ENCODE measurements around the gene TCEA2. TPM values are rescaled to one million over a fixed set of nuclear protein-coding genes. Genes with fewer than 3 reads are reported as not detected.

Gene TCEA2
- total RNA-seq, 2 experiments from 2014 or later = 36.4 to 71.2 TPM

DNA sequence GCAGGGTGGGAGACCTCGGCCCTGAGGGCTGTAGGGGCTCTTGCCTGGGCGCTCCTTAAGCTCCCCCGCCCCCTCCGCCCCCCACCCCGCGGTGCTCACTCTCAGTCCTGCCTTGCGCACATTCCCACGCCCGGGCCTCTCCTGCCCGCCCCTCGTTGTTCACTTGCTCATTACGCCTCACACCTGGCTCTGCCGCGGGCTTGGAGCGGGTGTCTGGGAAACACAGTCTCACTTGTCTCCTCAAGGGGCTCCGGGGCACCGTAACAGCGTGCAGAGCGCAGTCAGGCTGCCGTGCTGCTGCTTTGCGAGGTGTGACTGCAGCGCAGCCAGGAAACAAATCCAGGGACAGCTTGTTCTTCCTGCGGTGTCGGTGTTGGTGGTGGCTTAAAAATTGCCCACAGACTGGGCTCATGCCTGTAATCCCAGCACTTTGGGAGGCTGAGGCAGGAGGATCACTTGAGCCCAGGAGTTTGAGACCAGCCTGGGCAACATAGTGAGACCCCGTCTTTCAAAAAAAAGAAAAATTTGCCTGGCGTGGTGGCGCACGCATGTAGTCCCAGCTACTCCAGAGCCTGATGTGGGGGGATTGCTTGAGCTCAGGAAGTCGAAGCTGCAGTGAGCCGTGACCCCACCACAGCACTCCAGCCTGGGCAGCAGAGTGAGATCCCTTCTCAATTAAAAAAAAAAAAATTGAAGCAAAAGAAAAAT lies 39.8 kb downstream of the TCEA2 start:
- ChIA-PET CTCF (ENCODE audit: unreplicated experiment) (interaction anchor here (0.6 kb wide), 2 partner anchors 43 to 140 kb away, joined by 4 to 6 read pairs; no protein-coding TSS in a partner anchor), POLR2A (no interaction called here)
- BruUV-seq (replicated peaks) = no TSS peak
- H3K9me2 ChIP-seq (ENCODE audit: insufficient read depth, low read length) = no peaks in the 10 kb centered on the region
- H3K9me3 ChIP-seq (ENCODE audit: low read length) = no peaks in the 10 kb centered on the region
- peak overlapping the region; percentile 71 for H3K4me2 ChIP-seq (ENCODE audit: low read length)
- H3K4me3 ChIP-seq (ENCODE audit: low read depth, low read length, poor library complexity, severe bottlenecking) = peak overlapping the region; percentile 65
- H2AFZ ChIP-seq (ENCODE audit: low read length) = peak overlapping the region; percentile 67; the same call in 1 of the 2 replicates
- TF ChIP-seq, protein P1, sequence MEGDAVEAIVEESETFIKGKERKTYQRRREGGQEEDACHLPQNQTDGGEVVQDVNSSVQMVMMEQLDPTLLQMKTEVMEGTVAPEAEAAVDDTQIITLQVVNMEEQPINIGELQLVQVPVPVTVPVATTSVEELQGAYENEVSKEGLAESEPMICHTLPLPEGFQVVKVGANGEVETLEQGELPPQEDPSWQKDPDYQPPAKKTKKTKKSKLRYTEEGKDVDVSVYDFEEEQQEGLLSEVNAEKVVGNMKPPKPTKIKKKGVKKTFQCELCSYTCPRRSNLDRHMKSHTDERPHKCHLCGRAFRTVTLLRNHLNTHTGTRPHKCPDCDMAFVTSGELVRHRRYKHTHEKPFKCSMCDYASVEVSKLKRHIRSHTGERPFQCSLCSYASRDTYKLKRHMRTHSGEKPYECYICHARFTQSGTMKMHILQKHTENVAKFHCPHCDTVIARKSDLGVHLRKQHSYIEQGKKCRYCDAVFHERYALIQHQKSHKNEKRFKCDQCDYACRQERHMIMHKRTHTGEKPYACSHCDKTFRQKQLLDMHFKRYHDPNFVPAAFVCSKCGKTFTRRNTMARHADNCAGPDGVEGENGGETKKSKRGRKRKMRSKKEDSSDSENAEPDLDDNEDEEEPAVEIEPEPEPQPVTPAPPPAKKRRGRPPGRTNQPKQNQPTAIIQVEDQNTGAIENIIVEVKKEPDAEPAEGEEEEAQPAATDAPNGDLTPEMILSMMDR (conservative IDR thresholded peaks at IDR 0.05; ENCODE audit: low read length) = no peak
- no peak for TF ChIP-seq EZH2phosphoT487 (IDR thresholded peaks at IDR 0.05; ENCODE audit: borderline replicate concordance, low read depth, low read length)
- H3K4me1 ChIP-seq (ENCODE audit: insufficient read depth, low read length, poor library complexity, severe bottlenecking) = peaks cover 46% of the 10 kb centered on the region
- intact Hi-C loops (cut with micrococcal nuclease; ENCODE audit: unreplicated experiment) = no loop called here
- peak; percentile 33 for DNase-seq (ENCODE audit: low spot score)
- H4K20me1 ChIP-seq (ENCODE audit: insufficient read depth, low read length) = no peaks in the 10 kb centered on the region
- H3K36me3 ChIP-seq (ENCODE audit: insufficient read depth, low read length) = no peaks in the 10 kb centered on the region
- no peaks in the 10 kb centered on the region for H3K79me2 ChIP-seq (ENCODE audit: insufficient read depth, low read depth, low read length)
- H3K27ac ChIP-seq (ENCODE audit: low read depth, low read length, poor library complexity, severe bottlenecking) = no peak overlapping the region

DNA sequence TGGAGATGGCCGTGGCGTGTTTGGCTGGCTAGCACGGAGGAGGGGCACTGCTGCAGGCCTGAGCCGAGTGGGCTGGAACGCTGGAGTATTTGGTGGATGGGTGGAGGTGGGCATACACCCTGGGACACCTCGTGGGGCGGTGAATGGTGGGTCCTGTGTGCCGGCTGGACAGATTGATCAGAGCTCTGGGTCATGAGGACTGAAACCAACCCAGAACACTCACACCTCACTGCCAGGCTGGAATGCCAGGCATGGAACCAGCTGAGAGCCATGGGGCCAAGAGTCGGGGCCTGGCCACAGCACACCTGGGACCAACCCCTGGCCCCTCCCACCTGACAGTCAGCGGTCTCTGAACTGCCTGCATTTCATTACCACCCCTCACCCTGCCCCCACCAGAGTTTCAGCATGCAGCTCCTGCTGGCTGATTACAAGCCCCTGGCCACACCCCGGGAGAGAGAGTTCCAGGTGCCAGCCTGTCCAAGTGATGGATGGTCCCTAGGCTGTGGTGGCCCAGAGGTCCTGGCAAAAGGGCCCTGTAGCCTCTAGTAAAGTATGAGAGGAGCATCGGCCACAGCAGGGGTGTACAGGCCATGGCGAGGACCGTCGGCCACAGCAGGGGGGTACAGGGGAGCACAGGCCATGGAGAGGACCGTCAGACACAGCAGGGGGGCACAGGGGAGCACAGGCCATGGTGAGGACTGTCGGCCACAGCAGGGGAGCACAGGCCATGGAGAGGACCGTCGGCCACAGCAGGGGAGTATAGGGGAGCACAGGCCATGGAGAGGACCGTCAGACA lies 41.1 kb downstream of the TCEA2 start:
- Histone ChIP-seq H3K9me2 (ENCODE audit: insufficient read depth, low read length) (no peaks in the 10 kb centered on the region), H3K36me3 (ENCODE audit: insufficient read depth, low read length) (no peaks in the 10 kb centered on the region), H4K20me1 (ENCODE audit: insufficient read depth, low read length) (no peaks in the 10 kb centered on the region), H3K79me2 (ENCODE audit: insufficient read depth, low read depth, low read length) (no peaks in the 10 kb centered on the region), H3K4me1 (ENCODE audit: insufficient read depth, low read length, poor library complexity, severe bottlenecking) (peaks cover 50% of the 10 kb centered on the region), H3K4me3 (ENCODE audit: low read depth, low read length, poor library complexity, severe bottlenecking) (no peak overlapping the region), H3K27ac (ENCODE audit: low read depth, low read length, poor library complexity, severe bottlenecking) (no peak overlapping the region), H3K9me3 (ENCODE audit: low read length) (no peaks in the 10 kb centered on the region), H2AFZ (ENCODE audit: low read length) (no peak overlapping the region), H3K4me2 (ENCODE audit: low read length) (no peak overlapping the region)
- intact Hi-C loops (cut with micrococcal nuclease; ENCODE audit: unreplicated experiment) = no loop called here
- no TSS peak for BruUV-seq (replicated peaks)
- TF ChIP-seq, protein P1 (conservative IDR thresholded peaks at IDR 0.05; ENCODE audit: low read length) = no peak
- no peak for TF ChIP-seq EZH2phosphoT487 (IDR thresholded peaks at IDR 0.05; ENCODE audit: borderline replicate concordance, low read depth, low read length)
- ChIA-PET POLR2A (no interaction called here), CTCF (ENCODE audit: unreplicated experiment) (no interaction called here)
- DNase-seq (ENCODE audit: low spot score) = no peak
